A549 (cell line): ENCODE results near the gene MLC1.

ENCODE experiments used
- CHD4 ChIP-seq: fragments of 200-600 bp; sonication (generic); IDR thresholded peaks from 2 replicates; pipeline ENCODE4 v1.6.1; 2016; ENCODE audit warnings: antibody characterized with exemption, mild to moderate bottlenecking, borderline replicate concordance
- CTCF ChIP-seq: fragments of >200 bp; sonication (Bioruptor Twin); formaldehyde crosslinking; IDR thresholded peaks from 3 replicates; pipeline ENCODE4 v1.5.1; 2016
- ELK1 ChIP-seq: fragments of 150-350 bp; IDR thresholded peaks from 2 replicates; pipeline ENCODE4 v1.6.1; 2014; ENCODE audit warnings: low read depth, mild to moderate bottlenecking, low read length
- HOXA7 ChIP-seq: fragments of 250-450 bp; sonication (Bioruptor Pico); IDR thresholded peaks from 2 replicates; pipeline ENCODE4 v1.5.0; 2020; ENCODE audit warnings: mild to moderate bottlenecking, moderate library complexity
- KDM1A ChIP-seq: fragments of 200-600 bp; sonication (generic); IDR thresholded peaks from 2 replicates; pipeline ENCODE4 v1.6.1; 2016; ENCODE audit warnings: low read depth, mild to moderate bottlenecking
- MYC ChIP-seq: IDR thresholded peaks from 2 replicates; pipeline ENCODE4 v1.6.1; 2012; ENCODE audit warnings: mild to moderate bottlenecking, inconsistent platforms, low read length, improper control_type of control experiment, borderline replicate concordance
- POLR2A ChIP-seq: IDR thresholded peaks from 2 replicates; pipeline ENCODE4 v1.6.1; 2012; ENCODE audit warnings: mild to moderate bottlenecking, low read length
- RCOR1 ChIP-seq: fragments of 150-350 bp; IDR thresholded peaks from 2 replicates; pipeline ENCODE4 v1.6.1; 2014; ENCODE audit warnings: antibody characterized with exemption, low read length, low read depth
- REST ChIP-seq: fragments of 200-600 bp; sonication (generic); IDR thresholded peaks from 2 replicates; pipeline ENCODE4 v1.6.1; 2016; ENCODE audit warnings: antibody characterized with exemption, mild to moderate bottlenecking, moderate library complexity
- RFX5 ChIP-seq: fragments of 450-650 bp; IDR thresholded peaks from 2 replicates; pipeline ENCODE4 v1.7.1; 2014; ENCODE audit warnings: antibody characterized with exemption, mild to moderate bottlenecking, moderate library complexity
- TF ChIP-seq, protein P1 (sequence below): IDR thresholded peaks from 2 replicates; pipeline ENCODE4 v1.6.1; 2012; ENCODE audit warnings: low read depth, borderline replicate concordance
- TF ChIP-seq, protein P2 (sequence below): fragments of 450-650 bp; IDR thresholded peaks from 2 replicates; pipeline ENCODE4 v1.6.1; 2014; ENCODE audit warnings: antibody characterized with exemption

- TF ChIP-seq CTCF (no peak), POLR2A (no peak), HOXA7 (CRISPR knock-in tag) (no peak), RFX5 (no peak), RCOR1 (no peak), MYC (no peak), ELK1 (no peak), REST (no peak), KDM1A (no peak), CHD4 (no peak)
- TF ChIP-seq, protein P1, sequence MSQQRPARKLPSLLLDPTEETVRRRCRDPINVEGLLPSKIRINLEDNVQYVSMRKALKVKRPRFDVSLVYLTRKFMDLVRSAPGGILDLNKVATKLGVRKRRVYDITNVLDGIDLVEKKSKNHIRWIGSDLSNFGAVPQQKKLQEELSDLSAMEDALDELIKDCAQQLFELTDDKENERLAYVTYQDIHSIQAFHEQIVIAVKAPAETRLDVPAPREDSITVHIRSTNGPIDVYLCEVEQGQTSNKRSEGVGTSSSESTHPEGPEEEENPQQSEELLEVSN: no peak
- TF ChIP-seq, protein P2, sequence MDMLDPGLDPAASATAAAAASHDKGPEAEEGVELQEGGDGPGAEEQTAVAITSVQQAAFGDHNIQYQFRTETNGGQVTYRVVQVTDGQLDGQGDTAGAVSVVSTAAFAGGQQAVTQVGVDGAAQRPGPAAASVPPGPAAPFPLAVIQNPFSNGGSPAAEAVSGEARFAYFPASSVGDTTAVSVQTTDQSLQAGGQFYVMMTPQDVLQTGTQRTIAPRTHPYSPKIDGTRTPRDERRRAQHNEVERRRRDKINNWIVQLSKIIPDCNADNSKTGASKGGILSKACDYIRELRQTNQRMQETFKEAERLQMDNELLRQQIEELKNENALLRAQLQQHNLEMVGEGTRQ: no peak
Measured at GRCh38 chr22:50015451-50016307, 69.5 kb downstream of the MLC1 start.
